Amniotic epithelial cell (primary cell): ENCODE measurements around the gene DLST.
A peak's percentile ranks its signal among the peaks of the same experiment; 100 is the strongest.
"Not testable (repeated sequence)": the region's sequence is repeated elsewhere in the genome, so short reads cannot be mapped to it uniquely, and the experiment has no call there.

Source experiments
- DNase-seq: peaks from one replicate; pipeline ENCODE4 v3.0.0-alpha.2; 2010; ENCODE audit warnings: low read depth

Gene DLST

GRCh38 chr14:74917646-74918081 is 35.9 kb downstream of the DLST start:
- DNase-seq, result no peak

GRCh38 chr14:74918380-74918779 is 36.7 kb downstream of the DLST start:
- no peak for DNase-seq

GRCh38 chr14:74919421-74920165 is 37.9 kb downstream of the DLST start:
- DNase-seq, result peak; percentile 47

GRCh38 chr14:74920281-74920680 is 38.6 kb downstream of the DLST start:
- DNase-seq, result no peak

- no peak for DNase-seq
Observed at GRCh38 chr14:74921053-74921620, 39.4 kb downstream of the DLST start.

GRCh38 chr14:74921987-74922751 is 40.5 kb downstream of the DLST start:
- no peak for DNase-seq

- DNase-seq, result peak; percentile 68
Observed at GRCh38 chr14:74922752-74923401, 41.2 kb downstream of the DLST start, which contains the start of gene RPS6KL1. RPS6KL1 (minus strand) TSS chr14:74923260; CDS start chr14:74921541, 1,719 bp downstream.

GRCh38 chr14:74924061-74924460 is 42.3 kb downstream of the DLST start:
- no peak for DNase-seq

- no peak for DNase-seq
Observed at GRCh38 chr14:74927225-74927624, 45.5 kb downstream of the DLST start.

- DNase-seq, result no peak
Observed at GRCh38 chr14:74929242-74929641, 47.5 kb downstream of the DLST start.

GRCh38 chr14:74931744-74932143 is 50.0 kb downstream of the DLST start:
- DNase-seq, result not testable (repeated sequence)

- no peak for DNase-seq
Observed at GRCh38 chr14:74932401-74932901, 50.7 kb downstream of the DLST start.

- DNase-seq, result not testable (repeated sequence)
Observed at GRCh38 chr14:74932936-74933335, 51.2 kb downstream of the DLST start.

GRCh38 chr14:74934041-74934440 is 52.3 kb downstream of the DLST start:
- no peak for DNase-seq

GRCh38 chr14:74934476-74935359 is 53.0 kb downstream of the DLST start:
- DNase-seq, result no peak

- DNase-seq, result no peak
Observed at GRCh38 chr14:74935360-74935680, 53.6 kb downstream of the DLST start.

- no peak for DNase-seq
Observed at GRCh38 chr14:74936151-74936550, 54.4 kb downstream of the DLST start.

- DNase-seq, result no peak
Observed at GRCh38 chr14:74936731-74937130, 55.0 kb downstream of the DLST start.

GRCh38 chr14:74937171-74937570 is 55.5 kb downstream of the DLST start:
- no peak for DNase-seq

- no peak for DNase-seq
Observed at GRCh38 chr14:74938531-74939495, 57.1 kb downstream of the DLST start.
